Stimulated activated naive CD8-positive, alpha-beta T cell treated with anti-CD3 and anti-CD28 coated beads, Interleukin-15, amount 100 ng/mL, for 72 hours (primary cell): ENCODE results near the gene TCOF1.
A peak's percentile ranks its signal among the peaks of the same experiment; 100 is the strongest.

ENCODE experiments used
- ATAC-seq: fragments of 150-1000 bp; cut with Tn5 transposase; 2 replicates; pipeline ENCODE4 v1.10.0; 2021; ENCODE audit warnings: mild to moderate bottlenecking, moderate library complexity
- DNase-seq, 2 donors: peaks; one replicate each; pipeline ENCODE4 v3.0.0; 2021 to 2022
- H3K27ac Mint-ChIP-seq, 2 donors: one replicate each; pipeline ENCODE4 v1.8.0; 2022; ENCODE audit warnings: mild to moderate bottlenecking in 2 of 2, mixed read lengths in 2 of 2, moderate library complexity in 2 of 2
- H3K27me3 Mint-ChIP-seq: one replicate; pipeline ENCODE4 v1.8.0; 2022; ENCODE audit warnings: mixed read lengths
- H3K4me1 Mint-ChIP-seq: one replicate; pipeline ENCODE4 v1.8.0; 2022; ENCODE audit warnings: mild to moderate bottlenecking, mixed read lengths
- H3K4me3 Mint-ChIP-seq, 2 donors: one replicate each; pipeline ENCODE4 v1.8.0; 2022; ENCODE audit warnings: mild to moderate bottlenecking in 2 of 2, mixed read lengths in 2 of 2, moderate library complexity in 1 of 2
- H3K9me3 Mint-ChIP-seq, 2 donors: one replicate each; pipeline ENCODE4 v1.8.0; 2022; ENCODE audit warnings: mixed read lengths in 2 of 2

TCOF1 gene

GRCh38 chr5:150401076-150401375 lies 43.5 kb downstream of the TCOF1 start:
- no peak for DNase-seq
- H3K27me3 Mint-ChIP-seq: no peaks in the 10 kb centered on the region
- no peaks in the 10 kb centered on the region for H3K9me3 Mint-ChIP-seq
- H3K4me1 Mint-ChIP-seq: peaks cover 2% of the 10 kb centered on the region
- ATAC-seq: no peak
- H3K4me3 Mint-ChIP-seq: no peak overlapping the region
- H3K27ac Mint-ChIP-seq: no peak overlapping the region

GRCh38 chr5:150401376-150402228 lies 44.1 kb downstream of the TCOF1 start:
- Mint-ChIP-seq H3K27ac (peak overlapping the region; percentile 42 to 88), H3K27me3 (no peaks in the 10 kb centered on the region), H3K4me1 (peaks cover 6% of the 10 kb centered on the region), H3K4me3 (no peak overlapping the region), H3K9me3 (no peaks in the 10 kb centered on the region)
- no peak for ATAC-seq
- DNase-seq: no peak

- peak overlapping the region; percentile 27 to 43 for H3K27ac Mint-ChIP-seq
- ATAC-seq (no peak), DNase-seq (no peak)
- H3K4me1 Mint-ChIP-seq: peaks cover 12% of the 10 kb centered on the region
- no peak overlapping the region for H3K4me3 Mint-ChIP-seq
- no peaks in the 10 kb centered on the region for H3K9me3 Mint-ChIP-seq
- no peaks in the 10 kb centered on the region for H3K27me3 Mint-ChIP-seq
Measured at GRCh38 chr5:150402229-150402773, 44.8 kb downstream of the TCOF1 start.

GRCh38 chr5:150402901-150403342 lies 45.4 kb downstream of the TCOF1 start:
- H3K4me3 Mint-ChIP-seq: no peak overlapping the region
- no peak overlapping the region for H3K27ac Mint-ChIP-seq
- peaks cover 12% of the 10 kb centered on the region for H3K4me1 Mint-ChIP-seq
- H3K27me3 Mint-ChIP-seq: no peaks in the 10 kb centered on the region
- no peaks in the 10 kb centered on the region for H3K9me3 Mint-ChIP-seq
- ATAC-seq: no peak
- no peak for DNase-seq

- no peak overlapping the region for H3K4me3 Mint-ChIP-seq
- H3K4me1 Mint-ChIP-seq: peaks cover 20% of the 10 kb centered on the region
- ATAC-seq: peak; percentile 24
- no peaks in the 10 kb centered on the region for H3K9me3 Mint-ChIP-seq
- H3K27me3 Mint-ChIP-seq: no peaks in the 10 kb centered on the region
- no peak for DNase-seq
- H3K27ac Mint-ChIP-seq: no peak overlapping the region
Measured at GRCh38 chr5:150404121-150404520, 46.6 kb downstream of the TCOF1 start.

- no peak overlapping the region for H3K4me3 Mint-ChIP-seq
- no peaks in the 10 kb centered on the region for H3K27me3 Mint-ChIP-seq
- DNase-seq (no peak), ATAC-seq (no peak)
- peaks cover 21% of the 10 kb centered on the region for H3K4me1 Mint-ChIP-seq
- H3K27ac Mint-ChIP-seq: peak overlapping the region in 1 of 2 donors; percentile 80
- H3K9me3 Mint-ChIP-seq: no peaks in the 10 kb centered on the region
Measured at GRCh38 chr5:150404535-150404934, 47.0 kb downstream of the TCOF1 start.

- ATAC-seq (no peak), DNase-seq (no peak)
- H3K4me3 Mint-ChIP-seq: no peak overlapping the region
- peaks cover 28% of the 10 kb centered on the region for H3K4me1 Mint-ChIP-seq
- peak overlapping the region in 1 of 2 donors; percentile 84 for H3K27ac Mint-ChIP-seq
- H3K27me3 Mint-ChIP-seq: no peaks in the 10 kb centered on the region
- no peaks in the 10 kb centered on the region for H3K9me3 Mint-ChIP-seq
Measured at GRCh38 chr5:150404941-150405816, 47.7 kb downstream of the TCOF1 start.

GRCh38 chr5:150406103-150406722 lies 48.7 kb downstream of the TCOF1 start:
- H3K27me3 Mint-ChIP-seq: no peaks in the 10 kb centered on the region
- no peak for DNase-seq
- no peak overlapping the region for H3K27ac Mint-ChIP-seq
- no peak for ATAC-seq
- no peaks in the 10 kb centered on the region for H3K9me3 Mint-ChIP-seq
- peaks cover 38% of the 10 kb centered on the region for H3K4me1 Mint-ChIP-seq
- no peak overlapping the region for H3K4me3 Mint-ChIP-seq

- Mint-ChIP-seq H3K27me3 (no peaks in the 10 kb centered on the region), H3K9me3 (no peaks in the 10 kb centered on the region), H3K4me3 (no peak overlapping the region), H3K27ac (no peak overlapping the region), H3K4me1 (peaks cover 43% of the 10 kb centered on the region)
- ATAC-seq (no peak), DNase-seq (no peak)
Measured at GRCh38 chr5:150406723-150407095, 49.2 kb downstream of the TCOF1 start.

- H3K9me3 Mint-ChIP-seq: no peaks in the 10 kb centered on the region
- H3K4me3 Mint-ChIP-seq: no peak overlapping the region
- H3K4me1 Mint-ChIP-seq: peaks cover 44% of the 10 kb centered on the region
- ATAC-seq (no peak), DNase-seq (no peak)
- H3K27ac Mint-ChIP-seq: no peak overlapping the region
- H3K27me3 Mint-ChIP-seq: no peaks in the 10 kb centered on the region
Measured at GRCh38 chr5:150407096-150407720, 49.7 kb downstream of the TCOF1 start.

- no peak for ATAC-seq
- Mint-ChIP-seq H3K9me3 (no peaks in the 10 kb centered on the region), H3K4me1 (peaks cover 55% of the 10 kb centered on the region), H3K4me3 (peak overlapping the region in 1 of 2 donors; percentile 29), H3K27ac (no peak overlapping the region), H3K27me3 (no peaks in the 10 kb centered on the region)
- DNase-seq: no peak
Measured at GRCh38 chr5:150408231-150408943, 50.9 kb downstream of the TCOF1 start.

GRCh38 chr5:150409638-150410523 lies 52.4 kb downstream of the TCOF1 start:
- Mint-ChIP-seq H3K27me3 (no peaks in the 10 kb centered on the region), H3K27ac (peak overlapping the region in 1 of 2 donors; percentile 69), H3K4me1 (peaks cover 61% of the 10 kb centered on the region), H3K4me3 (peak overlapping the region; percentile 97), H3K9me3 (no peaks in the 10 kb centered on the region)
- peak; percentile 25 for ATAC-seq
- peak; percentile 35 to 43 for DNase-seq

- Mint-ChIP-seq H3K4me1 (peaks cover 61% of the 10 kb centered on the region), H3K9me3 (no peaks in the 10 kb centered on the region)
- peak; percentile 24 for ATAC-seq
Measured at GRCh38 chr5:150410524-150411244, 53.2 kb downstream of the TCOF1 start.

More at GRCh38 chr5:150410524-150411244, 53.2 kb downstream of the TCOF1 start:
- Mint-ChIP-seq H3K27me3 (no peaks in the 10 kb centered on the region), H3K27ac (peak overlapping the region; percentile 55 to 81), H3K4me3 (peak overlapping the region; percentile 97)
- peak; percentile 40 to 43 for DNase-seq
